Measurements from ENCODE around the gene IRF3.
A peak's percentile ranks its signal among the peaks of the same experiment; 100 is the strongest.

The IRF3 gene

GRCh38 chr19:49615861-49616260 lies 49.8 kb downstream of the IRF3 start:
- DNase-seq: no peak

GRCh38 chr19:49614096-49614833 lies 51.4 kb downstream of the IRF3 start:
- DNase-seq: no peak

- DNase-seq: peak; percentile 34 to 75
Measured at GRCh38 chr19:49613374-49613773, 52.3 kb downstream of the IRF3 start.

Data from NCI-H2081 (cell line).